HG02973 (cell line): ENCODE measurements around the gene KCNMB4.
A peak's percentile ranks its signal among the peaks of the same experiment; 100 is the strongest.

Source experiments
- ATAC-seq: cut with Tn5 transposase; IDR thresholded peaks from one replicate; pipeline ENCODE4 v1.9.1; 2021; ENCODE audit warnings: moderate library complexity; ENCODE audit not compliant: unreplicated experiment

The KCNMB4 gene, protein sequence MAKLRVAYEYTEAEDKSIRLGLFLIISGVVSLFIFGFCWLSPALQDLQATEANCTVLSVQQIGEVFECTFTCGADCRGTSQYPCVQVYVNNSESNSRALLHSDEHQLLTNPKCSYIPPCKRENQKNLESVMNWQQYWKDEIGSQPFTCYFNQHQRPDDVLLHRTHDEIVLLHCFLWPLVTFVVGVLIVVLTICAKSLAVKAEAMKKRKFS

DNA sequence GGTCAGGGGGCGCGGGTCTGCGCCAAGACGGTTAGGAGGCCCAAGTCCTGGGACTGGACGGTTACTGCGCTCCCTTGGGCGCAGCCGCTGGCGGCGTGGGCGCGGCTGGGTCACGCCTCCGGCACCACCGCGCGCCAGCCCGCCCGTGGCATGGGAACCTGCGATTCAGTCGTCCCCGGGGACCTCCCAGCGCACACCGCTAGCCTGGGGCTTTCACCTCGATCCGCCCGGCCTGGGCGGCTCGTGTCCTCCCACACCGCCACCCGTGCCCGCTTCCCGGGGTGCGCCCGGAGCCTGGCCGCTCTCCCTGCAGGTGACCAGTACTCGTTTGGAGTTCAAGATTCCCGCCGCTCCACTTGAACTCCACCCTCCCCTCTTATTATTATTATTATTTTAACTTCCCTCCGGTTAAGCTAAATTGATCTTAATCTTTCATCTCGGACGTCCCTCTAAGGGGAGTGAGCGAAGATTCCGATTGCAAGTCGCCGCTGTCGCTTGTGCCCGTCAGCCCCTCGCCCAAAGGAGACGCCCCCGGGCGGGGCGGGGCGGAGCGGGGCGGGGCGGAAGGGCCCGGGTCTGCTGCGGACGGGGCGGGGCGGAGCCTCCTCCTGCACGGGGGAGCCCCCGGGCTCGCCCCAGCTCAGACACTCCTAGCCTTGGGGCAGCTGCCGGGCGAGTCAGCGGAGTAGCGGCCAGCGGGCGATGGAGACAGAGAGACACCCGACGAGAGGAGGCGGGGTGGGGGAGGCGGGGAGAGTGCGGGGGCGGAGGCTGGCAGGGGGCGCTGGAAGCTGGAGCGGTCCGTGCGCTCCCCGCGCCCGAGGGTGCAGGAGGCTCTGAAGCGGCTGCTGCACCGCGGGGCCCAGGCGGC is at the start of gene KCNMB4:
Gene KCNMB4 (plus strand): TSS at position 643 of the 871 bp plus-strand sequence. CDS start 445 bp downstream, outside the sequence.
- peak; percentile 76 for ATAC-seq

DNA sequence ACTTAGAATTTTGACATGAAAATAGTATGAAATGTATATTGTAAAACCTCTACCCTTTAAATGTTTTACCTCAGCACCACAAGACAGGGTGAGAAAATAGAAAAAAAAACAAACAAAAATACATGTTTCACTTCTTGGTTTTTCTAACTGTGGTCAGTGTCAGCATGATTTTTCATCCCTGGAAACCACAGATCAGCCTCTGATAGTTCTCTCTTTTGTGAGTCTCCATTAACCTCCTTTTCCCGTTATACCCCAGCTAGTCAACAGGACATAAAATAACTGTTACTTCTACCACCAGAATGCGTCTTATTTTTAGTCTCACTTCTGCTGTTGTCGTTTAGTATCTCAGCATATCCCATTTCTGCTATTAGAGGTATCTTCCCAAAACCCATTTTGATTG is 48.3 kb upstream of the KCNMB4 start:
- peak; percentile 84 for ATAC-seq

DNA sequence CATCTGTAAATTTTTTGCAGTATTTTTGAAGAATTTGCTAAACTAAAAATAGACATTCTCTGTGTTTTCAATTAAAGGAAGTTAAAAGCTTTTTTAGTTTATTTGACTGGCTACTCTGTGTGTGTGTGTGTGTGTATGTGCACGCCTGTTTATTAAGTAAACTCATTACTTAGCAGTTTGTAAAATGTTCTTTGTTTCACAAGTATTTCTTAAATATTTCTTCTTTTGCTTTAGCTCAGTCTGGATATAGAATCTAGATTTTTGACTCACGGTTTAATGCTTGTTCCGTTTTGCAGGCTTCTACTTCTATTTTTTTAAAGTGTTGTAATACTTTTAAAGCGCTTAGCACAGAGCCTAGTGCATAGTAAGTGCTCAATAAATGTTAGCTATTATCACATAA is 46.5 kb upstream of the KCNMB4 start:
- ATAC-seq = no peak

DNA sequence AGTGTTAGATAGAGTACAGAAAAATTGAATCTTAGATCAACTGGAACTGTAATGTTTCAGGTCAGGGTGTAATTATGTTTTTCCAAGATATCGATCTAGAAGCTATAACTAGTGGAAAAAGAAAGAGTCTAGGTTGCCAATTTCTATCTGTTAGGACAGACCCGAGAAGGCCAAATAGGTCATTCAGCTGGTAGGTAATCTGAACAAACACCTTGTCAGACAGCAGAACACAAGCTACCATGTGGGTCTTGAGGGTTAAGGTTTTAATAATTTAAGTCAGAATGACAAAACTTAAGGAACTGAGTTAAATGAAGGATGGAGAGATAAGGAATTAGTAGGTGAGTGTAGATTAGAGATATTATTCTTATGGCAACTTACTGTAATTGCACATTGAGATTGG is 44.9 kb upstream of the KCNMB4 start:
- no peak for ATAC-seq

DNA sequence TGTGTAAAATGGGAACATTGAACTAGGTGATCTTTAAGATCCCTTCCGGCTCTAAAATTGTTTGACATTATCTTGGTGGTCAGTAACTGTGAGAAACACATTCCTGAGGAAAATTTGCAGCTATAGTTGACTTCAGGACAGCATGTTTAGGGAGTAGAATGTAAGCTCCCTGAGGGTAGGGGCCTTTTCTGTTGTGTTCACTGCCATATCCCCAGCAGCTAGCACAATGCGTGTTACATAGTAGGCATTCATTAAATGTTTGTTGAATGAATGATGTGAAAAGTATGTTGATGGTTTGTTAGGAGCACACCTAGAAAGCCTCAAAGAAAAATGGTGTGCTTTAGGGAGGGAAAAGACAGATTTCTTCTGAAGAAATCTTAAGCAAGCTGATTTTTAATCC is 38.5 kb upstream of the KCNMB4 start:
- ATAC-seq = no peak

DNA sequence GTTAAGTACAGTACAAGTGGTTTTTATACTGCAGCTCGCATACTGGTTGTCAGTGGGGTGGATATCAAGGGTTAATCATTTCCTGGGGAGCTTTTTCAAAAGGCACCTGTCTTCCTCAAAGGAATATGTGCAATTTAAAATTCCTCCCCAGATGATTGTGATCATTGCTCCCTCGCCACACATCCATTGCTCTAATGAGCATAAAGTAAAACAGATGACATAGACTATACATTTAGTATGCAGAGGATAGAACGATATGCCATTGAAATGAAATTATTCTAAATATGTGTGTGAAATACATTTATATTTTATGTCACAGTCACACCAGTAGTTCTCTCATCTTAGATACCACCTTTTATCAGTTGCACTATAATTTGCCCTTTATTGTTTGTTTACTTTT is 36.4 kb upstream of the KCNMB4 start:
- no peak for ATAC-seq

DNA sequence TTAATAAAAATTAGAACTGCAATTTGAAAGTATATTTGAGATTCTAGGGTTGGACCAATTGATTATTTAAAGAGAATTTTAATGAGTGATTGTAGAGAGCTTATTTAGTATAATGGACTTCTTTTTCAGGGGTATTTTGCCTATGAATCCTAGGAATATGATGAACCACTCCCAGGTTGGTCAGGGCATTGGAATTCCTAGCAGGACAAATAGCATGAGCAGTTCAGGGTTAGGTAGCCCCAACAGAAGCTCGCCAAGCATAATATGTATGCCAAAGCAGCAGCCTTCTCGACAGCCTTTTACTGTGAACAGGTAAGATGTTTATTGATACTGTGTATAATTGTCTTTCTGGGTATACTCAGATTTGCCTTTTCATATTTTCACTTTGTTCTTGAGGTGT is 35.9 kb upstream of the KCNMB4 start:
- ATAC-seq = no peak

DNA sequence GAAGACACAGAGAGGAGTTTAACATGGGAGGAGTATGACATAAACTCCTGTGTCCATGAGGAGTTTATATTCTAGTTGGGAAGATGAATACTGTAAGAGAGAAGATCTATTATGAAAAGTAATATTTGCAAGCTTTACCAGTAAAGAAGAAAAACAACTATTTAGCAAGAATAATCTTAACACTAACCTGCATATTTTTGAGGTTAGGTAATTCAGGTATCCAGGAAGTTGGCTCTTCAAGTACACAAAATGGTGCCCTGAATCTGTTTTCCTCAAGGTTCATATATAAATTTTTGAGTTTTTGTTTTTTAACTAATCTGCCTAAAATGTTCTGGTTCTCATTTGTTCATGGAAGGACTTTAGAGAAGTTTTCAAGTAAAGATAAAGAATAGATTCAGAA is 33.9 kb upstream of the KCNMB4 start:
- no peak for ATAC-seq

DNA sequence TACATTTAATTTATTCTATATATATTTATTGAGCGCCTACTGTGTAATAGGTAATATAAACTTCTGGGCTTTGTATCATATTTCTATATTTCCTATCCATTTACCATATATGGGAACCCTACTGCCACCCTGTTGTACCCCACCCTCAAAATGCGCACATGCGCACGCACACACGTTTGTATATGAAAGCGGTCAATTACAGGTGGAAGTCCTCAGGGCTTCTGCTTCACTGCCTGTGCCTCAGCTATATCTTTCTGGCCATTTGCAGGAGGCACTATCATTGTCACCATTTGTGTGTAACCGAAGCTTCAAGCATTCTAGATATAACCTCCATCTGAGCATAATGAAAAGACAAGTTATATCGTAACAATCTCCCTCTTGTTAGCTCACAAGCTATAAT is 31.3 kb upstream of the KCNMB4 start:
- ATAC-seq = no peak

DNA sequence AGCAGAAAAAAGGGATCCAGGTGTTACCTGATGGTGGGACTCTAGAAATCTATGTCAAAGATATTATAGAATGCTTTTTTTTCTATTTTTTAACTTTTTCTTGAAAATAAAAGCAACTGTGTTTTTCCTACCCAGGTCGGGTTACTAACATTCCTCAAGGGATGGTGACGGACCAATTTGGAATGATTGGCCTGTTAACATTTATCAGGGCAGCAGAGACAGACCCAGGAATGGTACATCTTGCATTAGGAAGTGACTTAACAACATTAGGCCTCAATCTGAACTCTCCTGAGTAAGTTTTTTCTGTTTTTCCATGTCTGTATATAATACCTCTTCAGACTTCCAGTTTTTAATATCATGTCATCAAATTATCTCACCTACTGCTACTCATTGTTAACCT is 27.6 kb upstream of the KCNMB4 start:
- no peak for ATAC-seq

DNA sequence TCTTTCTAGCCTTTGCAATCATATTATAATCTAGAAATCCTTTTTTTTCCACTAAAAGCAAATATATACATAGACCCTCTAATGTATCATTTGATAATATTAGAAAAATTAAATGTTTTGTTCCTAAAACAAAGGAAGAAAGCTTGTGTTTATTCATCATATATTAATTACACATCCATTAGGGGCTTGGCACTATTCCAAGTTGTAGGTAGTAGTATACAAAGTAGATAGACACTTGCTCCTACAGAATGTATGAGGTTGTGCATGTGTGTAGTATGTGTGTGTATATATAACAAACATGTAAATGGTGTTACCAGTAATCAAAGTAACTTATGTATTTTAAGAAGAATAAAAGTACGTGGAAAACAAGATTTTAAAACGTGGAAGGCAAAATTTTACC is 15.0 kb upstream of the KCNMB4 start:
- ATAC-seq = no peak

DNA sequence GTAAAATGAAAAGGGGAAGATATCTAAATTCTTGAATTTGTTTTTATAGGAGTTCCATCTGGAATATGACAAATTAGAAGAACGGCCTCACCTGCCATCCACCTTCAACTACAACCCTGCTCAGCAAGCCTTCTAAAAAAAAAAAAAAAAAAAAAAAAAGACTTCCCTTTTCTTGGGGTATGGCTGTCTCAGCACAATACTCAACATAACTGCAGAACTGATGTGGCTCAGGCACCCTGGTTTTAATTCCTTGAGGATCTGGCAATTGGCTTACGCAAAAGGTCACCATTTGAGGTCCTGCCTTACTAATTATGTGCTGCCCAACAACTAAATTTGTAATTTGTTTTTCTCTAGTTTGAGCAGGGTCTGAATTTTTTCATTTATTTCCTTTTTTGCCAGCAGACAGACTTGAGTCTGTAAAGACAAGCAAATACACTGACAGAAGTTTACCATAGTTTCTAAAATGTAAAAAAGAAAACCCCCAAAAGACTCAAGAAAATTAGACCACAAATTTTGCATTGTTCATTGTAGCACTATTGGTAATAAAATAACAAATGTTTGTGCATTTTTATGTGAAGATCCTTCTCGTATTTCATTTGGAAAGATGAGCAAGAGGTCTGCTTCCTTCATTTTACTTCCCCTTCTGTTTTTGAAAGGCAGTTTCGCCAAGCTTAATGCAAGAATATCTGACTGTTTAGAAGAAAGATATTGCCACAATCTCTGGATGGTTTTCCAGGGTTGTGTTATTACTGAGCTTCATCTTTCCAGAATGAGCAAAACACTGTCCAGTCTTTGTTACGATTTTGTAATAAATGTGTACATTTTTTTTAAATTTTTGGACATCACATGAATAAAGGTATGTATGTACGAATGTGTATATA is 12.1 kb upstream of the KCNMB4 start:
- ATAC-seq = no peak

DNA sequence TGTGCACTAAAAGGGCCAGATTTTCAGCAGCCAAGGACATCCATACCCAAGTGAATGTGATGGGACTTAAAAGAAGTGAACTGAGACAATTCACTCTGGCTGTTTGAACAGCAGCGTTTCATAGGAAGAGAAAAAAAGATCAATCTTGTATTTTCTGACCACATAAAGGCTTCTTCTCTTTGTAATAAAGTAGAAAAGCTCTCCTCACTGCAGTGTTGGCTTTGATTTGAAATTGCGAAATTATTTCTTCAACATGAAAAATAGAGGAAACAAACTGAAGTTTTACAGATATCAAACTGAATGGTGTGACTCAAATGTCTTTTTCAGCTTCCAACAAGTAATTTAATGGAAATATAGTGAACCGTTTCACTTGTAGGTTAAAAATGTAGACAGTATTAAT is 11.3 kb upstream of the KCNMB4 start:
- ATAC-seq = no peak

DNA sequence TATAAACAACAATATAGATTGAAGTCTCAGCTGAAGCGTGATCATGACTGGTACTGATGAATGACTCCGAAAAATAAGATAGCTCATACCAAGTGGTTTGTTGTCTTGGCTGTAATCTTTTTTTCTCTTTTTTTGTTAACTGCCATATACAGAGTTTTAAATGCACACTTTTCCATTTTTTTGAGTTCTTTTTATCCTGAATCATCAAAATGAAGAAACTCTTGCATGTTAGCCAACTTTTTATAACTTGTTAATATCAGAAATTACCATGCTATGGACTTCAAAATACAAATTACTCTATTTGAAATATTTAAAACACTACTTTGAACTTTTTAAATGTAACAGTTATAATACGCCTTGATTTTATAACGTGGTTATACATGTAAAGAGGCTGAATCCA is 10.1 kb upstream of the KCNMB4 start:
- no peak for ATAC-seq

DNA sequence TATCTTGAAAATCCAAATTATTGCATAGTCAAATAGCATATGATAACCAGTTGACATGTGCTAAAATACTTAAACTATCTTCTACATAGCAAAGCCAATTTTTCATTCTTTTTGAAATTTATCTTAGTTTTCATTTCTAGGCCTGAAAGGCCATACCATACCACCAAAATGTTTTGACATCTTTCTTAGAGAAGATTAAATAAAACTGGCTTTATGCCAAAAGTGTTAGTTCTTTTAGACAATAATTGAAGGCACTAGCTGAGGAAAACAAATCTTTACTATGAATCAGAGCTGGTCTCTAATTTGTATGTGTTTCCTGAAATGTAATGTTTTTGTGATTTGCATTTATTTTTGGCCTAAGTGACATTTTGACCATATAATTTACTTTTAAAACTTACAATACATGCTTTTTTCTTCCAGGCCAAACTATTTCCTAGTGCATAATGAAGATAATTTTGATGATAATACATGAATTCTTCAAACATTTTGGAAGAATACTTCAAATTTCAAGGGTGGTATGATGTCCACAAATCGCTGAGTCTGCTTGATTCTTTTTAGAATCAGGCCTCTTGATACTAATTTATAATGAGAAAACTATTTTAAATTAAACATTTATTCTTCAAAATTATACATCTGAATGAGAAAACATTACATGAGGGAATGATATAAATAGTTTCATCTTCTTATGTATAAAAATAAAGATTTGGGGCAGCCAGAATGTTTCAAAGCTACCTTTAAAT is 6.5 kb upstream of the KCNMB4 start:
- no peak for ATAC-seq

DNA sequence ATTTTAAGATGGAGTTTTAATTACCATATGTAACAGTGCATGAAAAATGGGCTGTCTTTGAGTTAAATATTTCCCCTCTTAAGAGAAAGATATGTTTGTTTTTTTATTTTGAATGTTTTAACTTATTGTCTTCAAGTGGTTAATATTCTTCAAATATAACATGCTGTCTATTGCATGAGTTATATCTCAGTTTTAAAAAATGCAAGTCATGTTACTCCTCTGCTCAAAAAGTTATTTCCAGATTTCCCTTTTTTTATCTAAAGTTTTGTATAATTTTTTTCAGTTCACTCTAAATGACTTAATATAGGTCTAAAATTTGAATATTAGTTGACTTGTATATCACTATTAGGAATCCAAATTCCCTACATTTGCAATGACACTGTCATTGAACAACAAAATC is 5.9 kb upstream of the KCNMB4 start:
- ATAC-seq = no peak

DNA sequence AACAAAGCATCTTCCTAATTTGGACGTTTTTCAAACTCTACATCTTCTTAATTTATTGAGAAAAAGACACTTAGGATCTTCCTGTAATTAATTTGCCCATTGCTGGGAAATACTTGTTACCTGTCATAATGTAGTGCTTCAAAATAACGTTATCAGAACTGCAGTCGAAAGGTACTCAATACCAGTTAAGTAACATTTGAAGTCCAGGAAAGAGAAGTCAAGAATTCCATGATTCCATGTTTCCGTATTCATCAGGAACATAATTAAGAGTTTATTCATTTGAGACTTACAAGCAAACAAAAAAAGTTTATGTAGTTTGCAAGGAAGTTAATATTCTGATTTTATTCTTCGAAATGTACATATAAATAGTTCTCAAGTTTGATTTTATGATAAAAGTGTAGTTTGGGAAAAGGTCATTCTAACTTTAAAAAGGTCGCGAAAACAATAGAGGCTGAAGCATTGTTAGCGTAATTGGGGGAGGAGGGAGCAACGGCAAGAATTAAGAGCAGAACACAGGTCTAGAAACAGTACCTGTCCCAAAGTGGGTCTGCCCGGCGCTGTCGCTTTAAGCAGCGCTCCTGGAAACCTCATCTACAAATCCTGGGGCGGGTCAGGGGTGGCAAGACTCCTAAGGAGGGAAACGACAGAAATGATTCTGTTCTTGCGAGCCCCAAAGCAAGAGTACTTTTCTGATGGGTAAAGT is 1.2 kb upstream of the KCNMB4 start:
- no peak for ATAC-seq

DNA sequence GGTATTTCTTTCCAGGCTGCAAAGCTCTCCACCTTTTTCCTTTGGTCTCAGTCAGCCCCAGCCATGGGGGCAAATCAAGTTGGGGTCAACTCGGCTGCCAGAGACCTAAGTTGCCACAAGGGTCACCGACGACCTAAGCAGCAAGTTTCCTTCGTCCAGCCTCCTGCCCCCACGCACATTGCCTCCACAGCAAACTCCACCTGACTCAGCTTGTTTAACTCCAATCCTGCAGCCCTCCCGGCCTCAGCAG is 767 bp upstream of the KCNMB4 start:
- ATAC-seq = no peak

DNA sequence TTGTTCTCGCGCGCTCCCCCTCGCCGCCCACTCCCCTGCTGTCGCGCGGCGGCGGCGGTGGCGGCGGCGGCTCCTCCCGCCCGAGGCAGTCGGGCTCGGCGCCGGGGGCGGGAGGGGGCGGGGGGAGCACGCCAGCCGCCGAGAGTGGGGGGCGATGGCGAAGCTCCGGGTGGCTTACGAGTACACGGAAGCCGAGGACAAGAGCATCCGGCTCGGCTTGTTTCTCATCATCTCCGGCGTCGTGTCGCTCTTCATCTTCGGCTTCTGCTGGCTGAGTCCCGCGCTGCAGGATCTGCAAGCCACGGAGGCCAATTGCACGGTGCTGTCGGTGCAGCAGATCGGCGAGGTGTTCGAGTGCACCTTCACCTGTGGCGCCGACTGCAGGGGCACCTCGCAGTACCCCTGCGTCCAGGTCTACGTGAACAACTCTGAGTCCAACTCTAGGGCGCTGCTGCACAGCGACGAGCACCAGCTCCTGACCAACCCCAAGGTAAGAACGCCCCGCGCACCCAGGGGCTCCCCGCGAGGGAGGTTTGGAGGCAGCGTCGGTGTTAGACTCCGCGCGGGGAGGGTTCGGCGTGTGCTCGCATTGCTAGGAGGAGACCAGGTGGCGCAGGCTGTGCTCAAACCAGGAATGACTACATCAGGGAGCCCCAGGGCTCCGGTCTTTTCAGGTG is 629 bp downstream of the KCNMB4 start:
- peak; percentile 40 for ATAC-seq
